ENCODE measurements around the gene VPREB1.
"Not testable (repeated sequence)": the region's sequence is repeated elsewhere in the genome, so short reads cannot be mapped to it uniquely, and the experiment has no call there.

The VPREB1 gene

GRCh38 chr22:22248878-22249277, 4.3 kb downstream of the VPREB1 start:
- DNase-seq = no peak

DNA sequence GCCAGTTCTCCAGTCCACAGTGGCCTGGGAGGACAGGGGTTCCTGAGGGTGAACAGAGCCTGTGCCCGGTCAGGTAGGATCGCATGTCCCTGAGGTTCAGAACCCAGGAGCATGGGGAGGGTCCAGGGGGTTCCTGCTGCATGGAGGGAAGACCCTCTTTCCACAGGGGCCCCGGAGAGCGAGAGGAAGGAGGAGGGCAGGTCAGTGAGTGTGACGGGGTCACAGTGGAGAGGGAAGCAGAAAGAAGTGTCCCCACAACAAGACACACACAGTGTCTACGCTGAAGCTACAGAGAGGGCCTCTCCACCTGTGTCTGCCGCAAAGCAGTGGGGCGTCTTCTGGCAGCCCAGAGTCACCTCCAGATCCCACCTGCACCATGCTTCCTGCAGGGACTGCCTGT, 6.1 kb downstream of the VPREB1 start:
- DNase-seq = not testable (repeated sequence)

DNA sequence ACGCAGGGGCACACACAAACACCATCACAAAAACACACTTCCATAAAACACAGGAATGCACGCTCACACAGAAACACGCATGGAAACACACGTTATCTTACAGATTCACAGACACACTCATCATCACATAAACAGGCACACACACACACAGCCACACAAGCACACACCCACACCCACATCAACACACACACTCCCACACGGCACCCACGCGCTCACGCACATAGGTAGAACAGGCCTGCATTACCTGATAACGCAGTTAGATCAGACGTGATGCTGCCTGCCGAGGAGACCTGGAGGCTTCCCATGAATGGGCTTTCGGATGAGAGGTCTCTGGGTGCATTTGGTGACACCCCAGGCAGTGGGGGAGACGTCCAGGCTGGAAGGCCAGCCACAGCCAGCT, 11.5 kb downstream of the VPREB1 start:
- DNase-seq = not testable (repeated sequence)

- DNase-seq = not testable (repeated sequence)
Measured at GRCh38 chr22:22258597-22259415, 14.2 kb downstream of the VPREB1 start.

DNA sequence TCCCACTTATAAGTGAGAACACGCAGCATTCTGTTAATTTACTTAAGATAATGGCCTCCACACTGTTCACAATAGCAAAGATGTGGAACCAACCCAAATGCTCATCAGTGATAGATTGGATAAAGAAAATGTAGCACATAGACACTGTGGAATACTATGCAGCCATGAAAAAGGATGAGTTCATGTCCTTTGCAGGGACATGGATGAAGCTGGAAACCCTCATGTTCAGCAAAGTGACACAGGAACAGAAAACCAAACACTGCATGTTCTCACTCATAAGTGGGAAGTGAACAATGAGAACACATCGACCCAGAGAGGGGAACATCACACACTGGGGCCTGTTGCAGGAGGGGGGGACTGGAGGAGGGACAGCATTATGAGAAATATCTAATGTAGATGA, 15.6 kb downstream of the VPREB1 start:
- DNase-seq = not testable (repeated sequence)

- not testable (repeated sequence) for DNase-seq
Measured at GRCh38 chr22:22260586-22260985, 16.0 kb downstream of the VPREB1 start.

GRCh38 chr22:22262332-22263074, 17.9 kb downstream of the VPREB1 start:
- not testable (repeated sequence) for DNase-seq

- DNase-seq = not testable (repeated sequence)
Measured at GRCh38 chr22:22263823-22264222, 19.2 kb downstream of the VPREB1 start.

GRCh38 chr22:22270036-22270676, 25.6 kb downstream of the VPREB1 start:
- DNase-seq = not testable (repeated sequence)

DNA sequence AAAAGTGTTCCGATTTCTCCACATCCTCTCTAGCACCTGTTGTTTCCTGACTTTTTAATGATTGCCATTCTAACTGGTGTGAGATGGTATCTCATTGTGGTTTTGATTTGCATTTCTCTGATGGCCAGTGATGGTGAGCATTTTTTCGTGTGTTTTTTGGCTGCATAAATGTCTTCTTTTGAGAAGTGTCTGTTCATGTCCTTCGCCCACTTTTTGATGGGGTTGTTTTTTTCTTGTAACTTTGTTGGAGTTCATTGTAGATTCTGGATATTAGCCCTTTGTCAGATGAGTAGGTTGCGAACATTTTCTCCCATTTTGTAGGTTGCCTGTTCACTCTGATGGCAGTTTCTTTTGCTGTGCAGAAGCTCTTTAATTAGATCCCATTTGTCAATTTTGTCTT, 32.8 kb downstream of the VPREB1 start:
- not testable (repeated sequence) for DNase-seq

- DNase-seq = not testable (repeated sequence)
Measured at GRCh38 chr22:22284962-22285756, 40.6 kb downstream of the VPREB1 start.

DNA sequence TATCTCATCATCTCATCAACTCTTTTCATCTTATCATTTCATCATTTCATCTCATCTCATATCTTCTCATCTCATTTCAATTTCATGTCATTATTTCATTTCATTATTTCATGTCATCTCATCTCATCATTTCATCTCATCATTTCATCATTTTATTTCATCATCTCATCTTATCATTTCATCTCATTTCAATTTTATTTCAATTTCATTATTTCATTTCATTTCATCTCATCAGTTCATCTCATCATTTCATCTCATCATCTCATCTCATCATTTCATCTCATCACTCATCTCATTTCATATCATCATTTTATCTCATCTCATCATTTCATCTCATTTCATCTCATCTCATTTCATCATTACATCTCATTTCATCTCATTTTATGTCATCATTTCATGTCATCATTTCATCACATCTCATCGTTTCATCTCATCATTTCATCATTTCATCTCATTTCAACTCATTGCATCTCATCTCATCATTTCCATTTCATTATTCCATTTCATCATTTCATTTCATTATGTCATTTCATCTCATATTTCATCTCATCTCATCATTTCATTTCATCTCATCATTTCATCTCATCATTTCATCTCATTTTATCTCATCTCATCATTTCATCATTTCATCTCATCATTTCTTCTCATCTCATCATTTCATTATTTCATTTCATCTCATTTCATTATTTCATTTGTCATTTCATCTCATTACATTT, 42.0 kb downstream of the VPREB1 start:
- not testable (repeated sequence) for DNase-seq

DNA sequence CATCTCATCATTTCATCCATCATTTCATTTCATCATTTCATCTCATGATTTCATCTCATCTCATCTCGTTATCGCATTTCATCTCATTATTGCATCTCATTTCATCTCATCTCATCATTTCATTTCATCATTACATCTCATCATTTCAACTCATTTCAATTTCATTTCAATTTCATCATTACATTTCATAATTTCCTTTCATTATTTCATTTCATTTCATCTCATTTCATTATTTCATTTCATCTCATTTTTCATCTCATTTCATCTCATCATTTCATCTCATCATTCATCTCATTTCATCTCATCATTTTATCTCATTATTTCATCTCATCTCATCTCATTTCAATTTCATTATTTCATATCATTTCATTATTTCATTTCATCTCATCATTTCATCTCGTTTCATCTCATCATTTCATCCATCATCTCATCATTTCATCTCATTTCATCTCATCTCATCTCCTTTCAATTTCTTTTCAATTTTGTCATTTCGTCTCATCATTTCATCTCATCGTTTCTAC, 42.6 kb downstream of the VPREB1 start:
- not testable (repeated sequence) for DNase-seq

GRCh38 chr22:22289666-22290065, 45.1 kb downstream of the VPREB1 start:
- DNase-seq = not testable (repeated sequence)

GRCh38 chr22:22291129-22291806, 46.7 kb downstream of the VPREB1 start:
- DNase-seq = not testable (repeated sequence)

GRCh38 chr22:22292656-22293055, 48.1 kb downstream of the VPREB1 start:
- DNase-seq = not testable (repeated sequence)

DNA sequence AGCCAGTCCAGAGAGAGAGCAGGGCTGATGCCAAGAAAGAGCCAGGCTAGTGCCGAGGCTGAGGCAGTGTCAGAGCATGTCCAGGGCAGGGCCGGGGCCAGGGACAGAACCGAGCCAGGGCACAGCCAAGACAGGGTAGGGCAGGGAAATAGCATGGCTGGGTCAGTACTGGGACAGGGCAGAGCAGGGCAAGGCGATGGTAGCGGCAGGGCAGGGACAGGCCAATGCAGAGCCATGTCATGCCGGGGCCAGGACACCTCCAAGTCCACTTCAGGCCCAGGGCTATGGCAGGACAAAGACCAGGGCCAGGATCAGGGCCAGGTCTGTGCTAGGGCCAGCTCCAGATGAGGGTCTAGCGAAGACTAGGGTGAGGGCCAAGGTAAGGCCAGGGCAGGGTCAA, 48.9 kb downstream of the VPREB1 start:
- DNase-seq = not testable (repeated sequence)

DNA sequence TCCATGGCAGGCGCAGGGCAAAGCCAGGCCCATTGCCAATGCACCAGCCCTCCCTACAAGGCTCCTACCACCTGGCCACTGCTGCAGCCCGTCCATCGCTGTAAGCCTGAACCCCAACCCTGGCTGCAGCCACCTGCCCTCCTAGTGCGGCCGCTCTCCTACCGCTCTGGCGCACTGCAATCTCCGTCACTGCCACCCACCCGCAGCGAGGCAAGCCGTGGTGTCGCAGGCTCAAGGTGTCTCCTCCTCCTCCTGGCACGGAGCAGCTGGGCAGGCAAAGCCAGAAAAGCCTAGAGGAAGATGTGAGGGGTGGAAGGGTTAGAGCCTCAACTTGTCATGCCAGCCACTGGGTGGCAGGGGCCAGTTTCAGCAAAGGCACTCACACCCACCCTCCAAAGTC, 50.1 kb downstream of the VPREB1 start:
- not testable (repeated sequence) for DNase-seq
